ENCODE measurements around the gene ANKRD52.
"Not testable (repeated sequence)": the region's sequence is repeated elsewhere in the genome, so short reads cannot be mapped to it uniquely, and the experiment has no call there.

DNA sequence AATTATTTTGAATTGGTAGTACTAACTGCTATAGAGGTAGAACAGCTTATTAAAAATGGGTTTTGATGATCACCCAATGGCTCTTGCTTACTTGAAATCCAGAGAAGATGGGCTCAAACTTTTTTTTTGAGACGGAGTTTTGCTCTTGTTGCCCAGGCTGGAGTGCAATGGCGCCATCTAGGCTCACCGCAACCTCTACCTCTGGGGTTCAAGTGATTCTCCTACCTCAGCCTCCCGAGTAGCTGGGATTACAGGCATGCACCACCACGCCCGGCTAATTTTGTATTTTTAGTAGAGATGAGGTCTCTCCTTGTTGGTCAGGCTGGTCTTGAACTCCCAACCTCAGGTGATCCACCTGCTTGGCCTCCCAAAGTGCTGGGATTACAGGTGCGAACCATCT is 4.8 kb upstream of the ANKRD52 start:
- TF ChIP-seq, protein P1, sequence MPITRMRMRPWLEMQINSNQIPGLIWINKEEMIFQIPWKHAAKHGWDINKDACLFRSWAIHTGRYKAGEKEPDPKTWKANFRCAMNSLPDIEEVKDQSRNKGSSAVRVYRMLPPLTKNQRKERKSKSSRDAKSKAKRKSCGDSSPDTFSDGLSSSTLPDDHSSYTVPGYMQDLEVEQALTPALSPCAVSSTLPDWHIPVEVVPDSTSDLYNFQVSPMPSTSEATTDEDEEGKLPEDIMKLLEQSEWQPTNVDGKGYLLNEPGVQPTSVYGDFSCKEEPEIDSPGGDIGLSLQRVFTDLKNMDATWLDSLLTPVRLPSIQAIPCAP (CRISPR knock-in tag; IDR thresholded peaks at IDR 0.05; ENCODE audit: borderline replicate concordance), result not testable (repeated sequence)
- TF ChIP-seq HMGN3 (IDR thresholded peaks at IDR 0.05; ENCODE audit: borderline replicate concordance, extremely low read depth, insufficient read length, low read depth, low read length); ZNF445 (CRISPR knock-in tag; IDR thresholded peaks at IDR 0.05; ENCODE audit: low read depth); HLTF (IDR thresholded peaks at IDR 0.05); NRF1 (conservative IDR thresholded peaks at IDR 0.05 in 1 of 2, IDR thresholded peaks at IDR 0.05 in 1 of 2); EZH2 (IDR thresholded peaks at IDR 0.05; ENCODE audit: borderline replicate concordance, low read depth, low read length): not testable (repeated sequence)

Measured in K562 (cell line).